Lower lobe of right lung (tissue), 2 donors: ENCODE results near the gene GNL1. TPM values are rescaled to one million over a fixed set of nuclear protein-coding genes. Genes with fewer than 3 reads are reported as not detected.

Experiments used
- ATAC-seq, 2 donors: fragments of 200-7000 bp; cut with Tn5 transposase; one replicate each; pipeline ENCODE4 v1.9.1; 2020 to 2022; ENCODE audit warnings: mild to moderate bottlenecking in 2 of 2, moderate library complexity in 2 of 2
- DNase-seq: peaks from one replicate; pipeline ENCODE4 v3.0.0-alpha.2; 2020
- H3K27ac ChIP-seq: fragments of 200-600 bp; one replicate; pipeline ENCODE4 v1.8.0; 2022
- H3K27me3 ChIP-seq: fragments of 200-600 bp; one replicate; pipeline ENCODE4 v1.8.0; 2022; ENCODE audit warnings: low read depth
- H3K36me3 ChIP-seq: fragments of 200-600 bp; one replicate; pipeline ENCODE4 v1.8.0; 2022; ENCODE audit warnings: mild to moderate bottlenecking
- H3K4me1 ChIP-seq: fragments of 200-600 bp; one replicate; pipeline ENCODE4 v1.8.0; 2022
- H3K4me3 ChIP-seq: fragments of 200-600 bp; one replicate; pipeline ENCODE4 v1.8.0; 2022; ENCODE audit warnings: mild to moderate bottlenecking
- H3K9me3 ChIP-seq: fragments of 200-600 bp; one replicate; pipeline ENCODE4 v1.8.0; 2022
- CTCF ChIP-seq: fragments of 200-600 bp; IDR thresholded peaks from one replicate; pipeline ENCODE4 v1.8.0; 2022; ENCODE audit warnings: antibody characterized with exemption, mild to moderate bottlenecking
- intact Hi-C: fragments of 100-400 bp; cut with DNase I; formaldehyde crosslinking; loops from one replicate; pipeline ENCODE4 v1.11.0; 2022
- total RNA-seq: library from RNA; stranded (reverse); fragmentation: NEBNext Ultra II Directional; extraction: Animal tissue kit (Norgen Biotek cat#: 25700); gene quantifications from one replicate; pipeline ENCODE4 v1.2.1, GENCODE V29; 2021
- donor health status: DM: no; HTN: yes; CAD: no; lungs with severe emphysema.

The GNL1 gene
- total RNA-seq, 1 donor from 2014 or later = 54.9 TPM

GRCh38 chr6:30568245-30568644 lies 12.0 kb upstream of the GNL1 start:
- intact Hi-C loops = no loop called here
- peaks cover 7% of the 10 kb centered on the region for H3K36me3 ChIP-seq
- H3K9me3 ChIP-seq = no peaks in the 10 kb centered on the region
- H3K4me3 ChIP-seq = no peak overlapping the region
- no peak for TF ChIP-seq CTCF
- H3K27ac ChIP-seq = no peak overlapping the region
- DNase-seq = no peak
- H3K27me3 ChIP-seq = no peaks in the 10 kb centered on the region
- ATAC-seq = no peak
- H3K4me1 ChIP-seq = peaks cover 29% of the 10 kb centered on the region

GRCh38 chr6:30565772-30566171 lies 9.5 kb upstream of the GNL1 start:
- Histone ChIP-seq H3K4me3 (no peak overlapping the region), H3K36me3 (peaks cover 28% of the 10 kb centered on the region), H3K9me3 (no peaks in the 10 kb centered on the region), H3K4me1 (peaks cover 12% of the 10 kb centered on the region), H3K27me3 (no peaks in the 10 kb centered on the region), H3K27ac (no peak overlapping the region)
- no peak for ATAC-seq
- no peak for TF ChIP-seq CTCF
- DNase-seq = no peak
- intact Hi-C loops = no loop called here

- ATAC-seq (no peak), DNase-seq (no peak)
- Histone ChIP-seq H3K27me3 (no peaks in the 10 kb centered on the region), H3K4me1 (no peaks in the 10 kb centered on the region), H3K4me3 (no peak overlapping the region), H3K9me3 (no peaks in the 10 kb centered on the region), H3K27ac (no peak overlapping the region), H3K36me3 (peaks cover 28% of the 10 kb centered on the region)
- intact Hi-C loops = no loop called here
- TF ChIP-seq CTCF = no peak
Measured at GRCh38 chr6:30564114-30564513, 7.8 kb upstream of the GNL1 start.

GRCh38 chr6:30562470-30563425 lies 6.5 kb upstream of the GNL1 start:
- H3K27me3 ChIP-seq = no peaks in the 10 kb centered on the region
- H3K4me3 ChIP-seq = no peak overlapping the region
- no peak for TF ChIP-seq CTCF
- H3K36me3 ChIP-seq = peaks cover 28% of the 10 kb centered on the region
- DNase-seq (no peak), ATAC-seq (no peak)
- peaks cover 9% of the 10 kb centered on the region for H3K4me1 ChIP-seq
- no peaks in the 10 kb centered on the region for H3K9me3 ChIP-seq
- H3K27ac ChIP-seq = no peak overlapping the region
- intact Hi-C loops = no loop called here

GRCh38 chr6:30560930-30561329 lies 4.6 kb upstream of the GNL1 start:
- no peaks in the 10 kb centered on the region for H3K9me3 ChIP-seq
- intact Hi-C loops = no loop called here

More at GRCh38 chr6:30560930-30561329, 4.6 kb upstream of the GNL1 start:
- no peak for TF ChIP-seq CTCF
- Histone ChIP-seq H3K4me3 (no peak overlapping the region), H3K4me1 (peaks cover 11% of the 10 kb centered on the region), H3K27ac (no peak overlapping the region), H3K36me3 (peaks cover 28% of the 10 kb centered on the region), H3K27me3 (no peaks in the 10 kb centered on the region)
- DNase-seq = no peak
- no peak for ATAC-seq
